SIG-M5 (cell line): Measurements from ENCODE around the gene ANKMY1.

Experiments
- DNase-seq: peaks from one replicate; lab custom pipeline; 2025; lab: John Stamatoyannopoulos, UW

ANKMY1 gene

DNA sequence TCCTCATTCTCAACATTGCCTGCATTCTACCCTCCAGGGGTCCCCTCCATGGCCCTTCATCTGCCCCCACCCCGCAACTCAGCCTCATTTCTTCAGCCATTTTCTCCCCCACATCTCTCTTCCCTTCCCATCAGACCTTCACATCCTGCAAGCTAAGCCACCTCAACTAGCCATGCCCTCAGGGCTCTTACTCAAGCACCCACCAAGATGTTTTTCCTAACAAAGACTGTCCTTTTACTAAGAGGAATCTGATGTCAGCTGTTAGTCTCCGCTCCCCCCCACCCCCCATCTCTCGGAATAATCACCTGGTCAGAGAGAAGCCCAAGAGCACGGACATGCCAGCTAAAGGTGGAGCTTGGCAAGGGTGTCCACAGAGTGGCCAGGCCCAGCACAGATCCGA, 24.0 kb upstream of the ANKMY1 start:
- no peak for DNase-seq

DNA sequence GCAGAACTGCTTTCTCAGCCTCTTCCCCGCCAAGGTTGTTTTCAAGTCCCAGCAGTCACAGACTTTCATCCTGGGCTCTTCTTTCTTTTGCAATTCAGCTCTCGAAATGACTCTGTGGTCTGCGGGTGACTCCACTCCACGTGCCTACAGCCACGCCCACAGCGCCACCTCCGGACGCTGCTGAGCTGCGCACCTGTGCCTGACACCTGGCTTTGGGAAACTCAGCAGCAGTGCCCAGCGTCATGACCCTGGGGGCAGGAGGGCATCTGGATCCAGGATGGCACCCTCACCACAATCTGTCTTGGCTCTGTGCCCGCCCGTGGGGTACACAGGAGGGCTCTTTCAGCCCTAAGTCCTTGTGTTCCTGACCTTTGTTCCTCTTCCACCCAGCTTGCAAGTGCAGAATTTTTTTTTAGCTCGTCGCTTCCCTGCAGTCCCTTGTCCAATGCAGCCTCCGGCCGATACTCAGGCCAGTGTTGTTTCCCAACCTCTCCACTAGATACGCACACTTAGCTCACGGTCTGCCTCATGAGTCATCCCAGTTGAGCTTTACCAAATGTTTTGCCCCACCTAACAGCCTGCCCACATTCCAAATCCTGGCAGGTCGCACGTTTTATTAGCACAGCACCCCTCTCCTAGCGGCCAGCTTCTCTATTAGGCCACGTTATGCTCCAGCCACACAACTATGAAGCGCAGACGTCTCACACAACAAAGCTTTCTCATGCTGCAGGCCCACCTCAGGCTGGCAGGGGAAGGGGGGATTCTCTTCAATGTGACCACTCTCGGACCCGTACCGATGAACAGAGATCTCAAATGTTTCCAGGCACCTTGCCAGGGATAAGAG, 22.2 kb upstream of the ANKMY1 start:
- no peak for DNase-seq

DNA sequence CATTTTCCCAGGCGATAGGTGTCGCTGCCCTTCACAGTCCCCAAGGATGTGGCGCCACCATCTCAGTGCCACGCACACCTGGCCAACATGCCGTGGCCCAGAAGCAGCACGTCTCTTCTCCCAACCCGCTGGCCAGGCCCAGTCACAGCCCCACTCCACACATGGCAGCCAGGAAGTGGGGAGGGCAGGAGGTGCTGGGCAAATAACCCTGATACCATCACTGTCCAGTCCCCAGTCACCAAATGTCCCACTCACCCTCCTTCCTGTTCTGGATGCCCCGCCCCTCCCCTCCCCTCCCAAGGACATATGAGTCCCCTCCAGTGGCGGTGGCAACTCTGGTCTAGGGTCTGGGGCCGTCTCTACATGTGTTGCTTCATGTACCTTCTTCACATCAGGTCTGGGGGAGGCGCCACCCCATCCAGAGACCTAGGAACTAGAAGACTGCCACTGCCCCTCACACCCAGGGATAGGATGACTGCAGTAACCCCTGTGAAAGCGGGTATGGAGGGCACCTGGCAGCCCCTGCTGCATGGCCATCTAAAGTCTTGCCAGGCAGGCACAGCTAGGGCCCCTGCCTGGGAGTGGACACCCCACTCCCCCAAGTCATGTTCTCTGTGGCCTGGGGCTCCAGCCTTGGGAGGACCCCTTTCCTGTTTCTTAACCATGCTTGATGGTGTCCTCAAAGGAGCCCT, 21.4 kb upstream of the ANKMY1 start:
- DNase-seq, result no peak

DNA sequence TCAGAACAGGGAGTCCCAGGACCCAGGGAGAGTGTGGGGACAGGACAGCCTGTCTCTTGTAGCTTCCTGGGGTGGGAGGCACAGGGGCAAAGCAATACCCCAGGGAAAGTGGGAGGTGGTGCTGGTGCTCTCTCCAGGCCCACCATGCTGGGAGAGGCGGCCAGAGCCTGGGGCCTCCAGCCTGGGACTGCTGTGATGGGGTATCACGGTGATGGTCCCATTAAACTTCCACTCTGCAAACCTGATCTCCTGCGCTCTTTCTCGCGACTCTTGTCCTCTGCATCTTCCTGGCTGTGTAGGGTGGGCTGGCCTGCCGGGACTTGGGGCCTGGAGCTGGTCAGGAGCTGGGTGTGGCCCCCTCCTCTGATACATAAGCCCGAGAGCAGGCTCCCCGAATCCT, 20.7 kb upstream of the ANKMY1 start:
- DNase-seq, result no peak

DNA sequence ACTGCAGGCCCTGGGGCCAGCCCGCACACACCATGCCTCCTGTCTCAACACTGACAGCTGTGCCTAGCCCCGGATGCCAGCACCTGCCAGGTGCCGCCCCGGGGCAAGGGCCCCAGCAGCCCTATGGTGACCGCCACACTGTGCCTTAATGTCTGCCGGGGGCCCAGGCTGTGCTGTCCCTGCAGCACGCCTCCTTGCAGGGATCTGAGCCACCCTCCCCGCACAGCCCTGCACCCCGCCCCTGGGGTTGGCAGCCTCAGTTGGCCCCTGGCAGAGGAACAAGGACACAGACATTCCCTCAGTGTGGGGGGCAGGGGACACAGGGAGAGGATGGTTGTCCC, 20.3 kb upstream of the ANKMY1 start:
- DNase-seq, result no peak

DNA sequence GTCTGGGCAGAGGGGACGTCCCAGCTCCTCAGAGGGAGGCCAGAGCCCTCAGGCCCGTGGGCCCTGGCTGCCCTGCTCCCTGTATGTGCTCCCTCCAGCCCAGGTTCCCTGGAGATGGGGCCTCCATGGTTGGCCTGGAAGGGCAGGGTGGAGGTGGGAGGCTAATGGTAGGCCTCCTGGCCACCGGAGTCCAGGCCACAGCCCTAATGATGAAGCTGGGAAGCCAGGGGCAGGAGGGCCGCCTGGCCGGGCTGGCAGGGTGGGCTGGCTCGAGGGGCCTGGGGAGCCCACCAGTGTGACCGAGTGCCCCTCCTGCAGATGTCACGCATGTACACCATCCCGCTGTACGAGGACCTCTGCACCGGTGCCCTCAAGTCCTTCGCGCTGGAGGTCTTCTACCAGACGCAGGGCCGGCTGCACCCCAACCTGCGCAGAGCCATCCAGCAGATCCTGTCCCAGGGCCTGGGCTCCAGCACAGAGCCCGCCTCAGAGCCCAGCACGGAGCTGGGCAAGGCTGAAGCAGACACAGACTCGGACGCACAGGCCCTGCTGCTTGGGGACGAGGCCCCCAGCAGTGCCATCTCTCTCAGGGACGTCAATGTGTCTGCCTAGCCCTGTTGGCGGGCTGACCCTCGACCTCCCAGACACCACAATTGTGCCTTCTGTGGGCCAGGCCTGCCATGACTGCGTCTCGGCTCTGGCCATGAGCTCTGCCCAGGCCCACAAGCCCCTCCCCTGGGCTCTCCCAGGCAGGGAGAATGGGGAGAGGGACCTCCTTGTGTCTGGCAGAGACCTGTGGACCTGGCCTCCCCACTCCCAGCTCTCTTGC, 19.7 kb upstream of the ANKMY1 start:
- DNase-seq, result no peak

DNA sequence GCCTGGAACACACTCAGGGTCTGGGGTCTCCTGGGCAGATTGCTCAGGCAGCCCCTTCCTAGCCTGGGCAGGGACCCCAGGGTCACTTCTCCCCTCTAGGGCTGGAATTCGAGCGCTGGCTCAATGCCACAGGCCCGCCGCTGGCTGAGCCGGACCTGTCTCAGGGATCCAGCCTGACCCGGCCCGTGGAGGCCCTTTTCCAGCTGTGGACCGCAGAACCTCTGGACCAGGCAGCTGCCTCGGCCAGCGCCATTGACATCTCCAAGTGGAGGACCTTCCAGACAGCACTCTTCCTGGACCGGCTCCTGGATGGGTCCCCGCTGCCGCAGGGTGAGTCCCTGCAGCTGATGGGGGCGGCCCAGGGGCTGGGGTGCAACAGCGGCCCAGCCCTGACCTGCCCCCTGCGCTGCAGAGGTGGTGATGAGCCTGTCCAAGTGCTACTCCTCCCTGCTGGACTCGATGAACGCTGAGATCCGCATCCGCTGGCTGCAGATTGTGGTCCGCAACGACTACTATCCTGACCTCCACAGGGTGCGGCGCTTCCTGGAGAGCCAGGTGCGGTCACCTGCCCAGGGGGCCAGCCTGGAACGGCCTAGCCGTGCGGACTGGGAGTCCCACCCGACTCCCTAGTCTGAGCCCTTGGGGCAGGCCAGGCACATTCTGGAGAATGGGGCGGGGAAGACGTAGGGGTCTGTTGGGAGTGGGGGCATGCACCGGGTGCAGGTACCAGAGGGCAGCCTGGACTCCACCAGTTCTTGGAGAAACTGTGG, 18.8 kb upstream of the ANKMY1 start:
- no peak for DNase-seq

DNA sequence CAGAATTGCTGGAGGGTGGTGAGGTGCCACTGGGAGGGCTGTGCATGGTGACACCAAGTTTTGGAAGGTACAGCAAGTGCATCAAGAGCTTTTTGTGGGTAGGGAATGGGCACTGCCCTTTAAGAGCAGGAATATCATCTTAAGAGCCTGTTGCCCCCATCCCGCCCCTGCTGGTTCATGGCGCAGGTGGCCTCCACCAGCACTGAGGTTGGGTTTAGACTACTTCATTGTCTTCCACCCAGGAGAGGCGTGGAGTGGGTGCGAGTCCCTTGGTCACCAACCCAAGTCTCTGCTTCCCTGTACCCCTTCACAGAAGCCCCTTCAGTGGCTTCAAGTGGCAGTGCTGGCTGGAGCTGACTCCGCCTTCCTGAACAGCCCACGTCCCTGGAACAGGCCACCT, 18.2 kb upstream of the ANKMY1 start:
- DNase-seq, result no peak

DNA sequence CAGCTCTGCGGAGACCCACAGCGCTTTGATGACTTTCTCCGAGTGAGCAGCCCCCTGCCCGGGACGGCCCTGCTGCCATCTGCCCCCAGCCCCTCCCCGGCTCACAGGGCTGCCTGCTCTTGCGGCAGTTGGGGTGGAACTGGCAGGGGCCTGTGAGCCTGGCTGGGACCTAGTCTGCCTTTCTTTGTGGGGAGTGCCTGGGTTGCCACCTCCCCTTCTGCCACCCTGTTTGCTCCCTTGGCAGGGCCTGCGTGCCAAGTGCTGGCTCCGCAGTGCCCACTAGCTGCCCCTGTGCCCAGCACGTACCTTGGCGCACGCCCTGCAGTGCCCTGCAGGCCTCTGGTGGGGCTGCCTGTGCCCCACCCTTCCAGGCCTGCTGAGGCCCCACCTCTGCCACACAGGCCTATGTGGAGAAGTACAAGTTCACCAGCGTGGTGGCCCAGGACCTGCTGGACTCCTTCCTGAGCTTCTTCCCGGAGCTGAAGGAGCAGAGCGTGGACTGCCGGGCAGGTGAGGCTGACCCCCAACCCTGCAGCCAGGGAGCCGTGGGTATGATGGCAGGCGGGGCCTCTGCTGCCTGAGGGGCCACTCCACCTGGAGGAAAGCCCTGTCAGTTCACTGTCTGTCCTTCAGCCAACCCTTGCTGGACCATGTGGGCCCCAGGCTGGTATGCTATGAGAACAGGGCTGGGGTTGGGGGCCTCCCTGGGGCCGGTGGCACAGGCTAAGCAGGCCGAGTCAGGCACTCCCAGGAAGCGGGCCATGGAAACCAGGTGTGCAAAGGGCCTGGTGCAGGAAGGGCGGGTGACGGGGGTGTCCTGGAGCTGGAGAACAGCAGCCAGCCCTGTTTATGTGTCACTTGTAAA, 17.5 kb upstream of the ANKMY1 start:
- DNase-seq, result no peak

DNA sequence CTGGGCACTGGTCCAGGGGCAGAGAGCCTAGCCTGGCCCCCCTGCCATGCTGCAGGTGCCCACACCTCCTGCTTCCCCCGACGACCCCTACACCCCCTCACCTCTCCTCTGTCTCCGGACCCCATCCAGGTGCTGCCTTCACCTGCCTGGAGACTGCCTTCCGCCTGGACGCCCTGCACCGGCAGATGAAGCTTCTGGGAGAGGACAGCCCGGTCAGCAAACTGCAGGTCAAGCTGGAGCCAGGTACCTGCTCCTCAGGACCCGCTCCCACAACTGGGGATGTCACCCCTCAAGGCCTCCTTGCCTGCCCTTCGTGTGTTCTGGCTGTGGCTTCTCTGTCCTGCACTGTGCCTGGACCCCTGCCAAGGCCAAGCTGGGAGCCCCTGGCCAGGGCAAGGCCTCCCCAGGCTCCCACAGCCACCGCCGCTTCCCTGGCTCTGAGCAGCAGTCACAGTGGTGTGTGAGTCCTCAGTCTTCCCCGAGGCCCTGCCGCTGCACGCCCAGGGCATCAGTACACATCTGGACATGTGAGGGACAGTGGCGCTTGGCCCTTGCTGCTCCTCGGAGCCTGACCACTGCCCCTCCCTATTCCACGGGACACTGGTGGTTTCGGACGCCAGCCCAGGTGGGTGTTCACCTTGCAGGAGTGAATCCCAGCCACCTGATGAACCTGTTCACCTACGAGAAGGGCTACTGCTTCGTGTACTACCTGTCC, 16.8 kb upstream of the ANKMY1 start:
- no peak for DNase-seq

DNA sequence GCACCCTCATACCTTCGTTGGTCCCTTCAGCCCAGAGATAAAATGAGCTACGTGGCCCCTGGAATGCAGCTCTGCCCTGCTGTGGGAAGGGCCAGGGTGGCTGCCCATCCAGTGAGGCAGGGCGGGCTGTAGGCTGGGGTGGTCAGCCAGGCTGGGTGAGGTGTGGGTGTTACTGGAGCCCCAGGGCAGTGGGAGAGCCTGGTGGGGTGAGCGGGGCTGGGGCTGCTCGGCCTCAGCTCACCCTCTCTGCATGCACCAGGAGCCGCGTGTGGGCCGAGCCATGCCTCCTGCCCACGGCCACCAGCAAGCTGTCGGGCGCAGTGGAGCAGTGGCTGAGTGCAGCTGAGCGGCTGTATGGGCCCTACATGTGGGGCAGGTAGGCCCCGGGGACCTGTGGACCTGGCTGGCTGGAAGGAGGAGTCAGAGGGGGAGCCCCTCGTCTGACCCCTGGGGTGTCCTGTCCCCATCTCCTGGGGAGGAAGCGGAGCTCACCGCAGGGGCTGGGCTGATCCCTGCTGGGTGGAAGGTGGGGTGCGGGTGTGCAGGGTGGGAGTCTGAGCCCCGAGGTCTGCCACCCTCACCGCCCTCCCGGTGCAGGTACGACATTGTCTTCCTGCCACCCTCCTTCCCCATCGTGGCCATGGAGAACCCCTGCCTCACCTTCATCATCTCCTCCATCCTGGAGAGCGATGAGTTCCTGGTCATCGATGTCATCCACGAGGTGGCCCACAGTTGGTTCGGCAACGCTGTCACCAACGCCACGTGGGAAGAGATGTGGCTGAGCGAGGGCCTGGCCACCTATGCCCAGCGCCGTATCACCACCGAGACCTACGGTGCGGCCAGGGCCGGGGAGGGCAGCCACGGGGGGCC, 16.0 kb upstream of the ANKMY1 start:
- no peak for DNase-seq

DNA sequence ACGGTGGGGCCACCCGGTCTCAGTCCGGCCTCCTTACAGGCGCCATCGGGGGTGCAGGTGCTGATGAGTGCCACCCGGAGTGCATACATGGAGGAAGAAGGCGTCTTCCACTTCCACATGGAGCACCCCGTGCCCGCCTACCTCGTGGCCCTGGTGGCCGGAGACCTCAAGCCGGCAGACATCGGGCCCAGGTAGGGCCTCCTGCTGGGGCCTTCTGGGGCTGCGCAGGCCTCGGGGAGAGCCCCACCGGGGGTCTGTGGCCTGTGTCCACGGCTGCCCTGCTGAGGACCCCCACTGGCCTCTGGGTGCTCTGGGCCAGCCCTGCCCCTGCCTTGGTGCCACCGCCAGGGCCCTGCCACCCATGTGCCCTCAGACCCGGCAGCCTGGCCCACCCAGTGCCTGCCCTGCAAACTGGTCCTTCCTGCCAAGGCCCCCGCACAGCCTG, 15.3 kb upstream of the ANKMY1 start:
- DNase-seq, result no peak

DNA sequence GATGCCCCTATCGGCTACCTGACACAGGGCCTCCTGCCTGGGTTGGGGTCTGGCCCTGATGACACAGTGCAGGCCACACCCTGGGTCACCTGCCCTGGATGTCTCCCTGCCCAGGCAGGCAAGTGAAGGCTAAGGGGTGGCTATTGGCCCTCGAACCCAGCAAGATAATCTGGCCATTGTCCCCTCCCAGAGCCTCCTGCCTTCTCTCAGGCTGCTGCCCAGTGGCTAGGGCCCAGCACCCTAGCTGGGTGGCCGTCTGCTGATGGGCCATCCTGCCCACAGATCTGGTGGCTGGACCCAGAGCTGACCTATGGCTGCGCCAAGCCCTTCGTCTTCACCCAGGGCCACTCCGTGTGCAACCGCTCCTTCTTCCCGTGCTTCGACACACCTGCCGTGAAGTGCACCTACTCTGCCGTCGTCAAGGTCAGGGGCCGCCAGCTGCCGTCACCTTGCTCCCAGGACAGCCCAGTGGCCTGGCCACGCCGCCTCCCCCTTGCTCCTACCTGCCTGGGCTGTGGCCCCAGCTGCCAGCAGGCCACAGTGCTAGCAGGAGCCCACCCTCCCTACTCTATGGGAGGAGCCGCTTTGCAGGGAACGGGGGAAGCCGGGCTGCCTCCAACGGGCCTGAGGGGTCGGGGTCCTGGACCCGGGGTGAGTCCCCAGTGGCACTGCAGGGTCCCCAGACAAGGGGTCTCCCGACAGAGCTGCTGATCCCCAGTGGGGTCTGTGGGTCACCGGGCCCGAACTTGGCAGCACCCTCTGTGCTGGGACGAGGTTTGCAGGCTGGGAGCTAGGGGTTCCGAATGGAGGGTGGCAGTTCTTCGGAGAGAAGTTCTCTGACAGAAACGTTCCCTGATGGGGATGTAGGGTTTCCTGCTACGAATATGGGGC, 14.6 kb upstream of the ANKMY1 start:
- DNase-seq, result no peak

DNA sequence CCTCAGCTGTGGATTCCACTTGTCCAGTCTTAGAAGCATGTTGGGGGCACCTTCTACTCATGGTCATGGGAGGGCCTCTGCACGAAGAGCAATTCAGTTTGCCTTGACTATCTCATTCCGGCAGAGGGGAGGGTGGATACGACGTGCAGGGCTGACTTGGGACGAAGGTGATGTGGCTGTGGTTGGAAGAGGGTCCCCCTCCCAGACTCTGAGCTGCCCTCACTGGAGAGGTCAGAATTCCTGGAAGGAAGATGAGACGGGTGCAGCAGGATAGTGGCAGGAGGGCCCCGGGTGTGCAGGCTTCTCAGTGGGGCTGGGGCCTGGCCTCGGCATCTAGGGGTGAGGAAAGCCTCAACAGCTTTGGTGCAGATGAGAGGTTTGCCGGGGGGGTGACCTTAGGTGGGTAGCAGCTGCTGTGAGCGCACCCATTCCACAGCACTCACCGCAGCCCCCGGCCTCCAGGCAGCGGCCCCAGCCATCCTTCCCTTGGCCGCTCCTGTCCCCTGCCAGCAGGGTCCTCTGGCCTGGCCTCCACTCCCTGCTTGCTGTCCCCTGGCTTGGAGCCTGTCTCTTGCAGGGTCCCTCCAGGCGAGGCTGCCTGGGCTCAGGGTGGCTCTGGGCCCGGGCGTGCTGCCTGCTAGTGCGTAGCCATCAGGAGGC, 13.7 kb upstream of the ANKMY1 start:
- no peak for DNase-seq

DNA sequence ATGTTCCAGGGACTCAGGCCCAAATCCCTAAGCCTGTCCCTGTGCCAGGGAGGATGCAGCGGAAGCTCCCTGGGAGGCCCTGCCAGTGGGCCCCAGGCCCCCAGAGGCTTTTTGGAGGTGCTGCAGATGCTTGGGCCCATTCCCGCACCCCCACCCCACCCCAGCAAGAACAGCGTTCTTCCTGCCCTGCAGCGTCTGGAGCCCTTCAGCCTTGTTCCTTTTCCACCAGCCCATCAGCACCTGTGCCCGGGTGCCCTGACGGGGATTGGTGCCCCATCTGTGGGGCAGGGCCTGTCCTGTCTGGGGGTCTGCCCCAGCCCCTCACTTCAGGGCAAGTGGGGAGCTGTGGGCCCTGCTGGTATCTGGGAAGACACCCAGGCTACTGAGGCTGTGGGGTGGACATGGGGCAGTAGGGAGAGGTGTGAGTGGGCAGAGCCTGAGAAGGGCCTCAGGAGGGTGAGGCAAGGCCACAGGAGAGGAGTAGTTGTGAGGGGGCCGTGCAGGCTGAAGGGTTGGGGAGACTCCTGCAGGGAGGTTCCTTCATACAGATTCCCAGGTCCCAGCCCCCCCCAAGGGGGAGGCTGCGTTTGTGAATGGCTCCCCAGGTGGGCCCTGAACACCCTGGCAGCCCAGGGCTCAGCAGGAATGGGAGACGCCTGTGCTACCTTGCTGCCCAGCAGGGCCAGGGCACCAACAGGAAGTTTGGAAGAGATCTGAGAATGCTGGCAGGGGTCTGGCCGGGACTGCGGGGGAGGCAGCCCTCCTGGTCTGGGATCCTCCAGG, 12.9 kb upstream of the ANKMY1 start:
- DNase-seq, result no peak

DNA sequence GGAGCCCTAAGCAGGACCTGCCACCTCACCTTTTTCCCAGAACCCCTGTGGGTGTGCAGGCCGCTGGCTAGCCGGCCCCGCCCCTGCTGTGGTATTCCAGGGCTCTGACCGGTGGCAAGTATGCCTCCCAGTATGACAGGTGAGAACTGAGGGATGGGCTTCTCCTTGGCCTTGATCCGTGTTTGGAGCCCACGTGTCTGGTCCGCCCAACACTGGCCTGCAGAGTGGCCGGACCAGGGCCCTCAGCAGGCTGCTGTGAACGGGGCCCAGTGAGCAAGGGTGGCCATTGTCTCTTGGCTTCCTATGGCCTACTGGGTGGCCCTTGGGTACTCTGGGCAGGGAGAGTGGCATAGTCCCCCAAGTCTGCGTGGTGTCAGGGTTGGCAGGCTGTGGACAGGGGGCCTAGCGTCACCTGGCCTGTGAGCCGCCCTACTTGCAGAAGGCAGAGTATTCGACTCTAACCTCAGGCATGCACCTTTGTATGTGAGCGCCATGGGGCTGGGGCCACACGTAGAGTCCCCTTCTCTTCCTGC, 12.3 kb upstream of the ANKMY1 start:
- no peak for DNase-seq

DNA sequence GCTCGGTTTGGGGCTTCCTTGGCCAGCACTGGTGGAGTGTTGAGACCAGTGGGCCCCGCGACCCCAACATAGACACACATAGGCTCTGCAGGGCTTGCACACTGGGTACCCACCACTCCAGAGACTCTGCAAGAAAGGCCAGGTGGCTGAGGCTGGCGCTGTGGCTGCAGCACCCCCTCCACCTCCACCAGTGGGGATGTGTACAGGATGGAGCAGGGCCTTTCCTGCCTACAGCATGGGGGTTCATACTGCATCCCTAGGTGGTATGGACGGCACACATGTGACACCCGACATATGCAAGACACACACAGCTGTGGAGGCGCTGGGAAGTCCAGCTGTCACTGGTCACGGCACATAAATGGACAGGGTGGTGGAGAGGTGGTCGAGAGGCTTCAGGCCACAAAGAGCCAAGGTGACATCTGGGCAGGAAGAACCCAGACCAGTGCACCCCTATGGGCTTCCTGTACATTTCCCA, 11.8 kb upstream of the ANKMY1 start:
- DNase-seq, result no peak
